Activated CD4-positive, alpha-beta T cell treated with anti-CD3 and anti-CD28 coated beads for 48 hours (primary cell): Measurements from ENCODE around the gene CFI.

Experiments used
- DNase-seq: peaks from one replicate; pipeline ENCODE4 v3.0.0-alpha.2; 2020

CFI gene

GRCh38 chr4:109801895-109802319, at the start of gene CFI:
TSS of gene CFI (minus strand) at chr4:109801999. CDS start at chr4:109801971, 28 bp downstream.
- no peak for DNase-seq

- no peak for DNase-seq
Observed at GRCh38 chr4:109850601-109851000, 48.8 kb upstream of the CFI start.

- DNase-seq, result no peak
Observed at GRCh38 chr4:109848501-109848900, 46.7 kb upstream of the CFI start.

GRCh38 chr4:109847896-109848442, 46.2 kb upstream of the CFI start, which contains the start of gene LRIT3:
TSS of gene LRIT3 (plus strand) at chr4:109848107. CDS start at chr4:109848202, 95 bp downstream.
- DNase-seq, result no peak

GRCh38 chr4:109846395-109847098, 44.7 kb upstream of the CFI start:
- DNase-seq, result no peak

GRCh38 chr4:109836985-109837384, 35.2 kb upstream of the CFI start:
- DNase-seq, result no peak

- no peak for DNase-seq
Observed at GRCh38 chr4:109833756-109834155, 32.0 kb upstream of the CFI start.

- no peak for DNase-seq
Observed at GRCh38 chr4:109827672-109828071, 25.9 kb upstream of the CFI start, which contains the start of gene RRH. TSS of gene RRH (plus strand) at chr4:109827972. CDS start at chr4:109828028, 56 bp downstream.

- DNase-seq, result no peak
Observed at GRCh38 chr4:109826719-109827118, 24.9 kb upstream of the CFI start.

GRCh38 chr4:109821185-109821584, 19.4 kb upstream of the CFI start:
- no peak for DNase-seq

GRCh38 chr4:109820563-109820962, 18.8 kb upstream of the CFI start:
- DNase-seq, result no peak

GRCh38 chr4:109818268-109818667, 16.5 kb upstream of the CFI start:
- DNase-seq, result no peak

GRCh38 chr4:109816894-109817293, 15.1 kb upstream of the CFI start:
- DNase-seq, result no peak

- DNase-seq, result peak; percentile 60
Observed at GRCh38 chr4:109816082-109816442, 14.3 kb upstream of the CFI start.

- DNase-seq, result peak; percentile 92
Observed at GRCh38 chr4:109815151-109816081, 13.6 kb upstream of the CFI start, which contains the start of gene GAR1. TSS of gene GAR1 (plus strand) at chr4:109815762. CDS start at chr4:109816165, 403 bp downstream.

- no peak for DNase-seq
Observed at GRCh38 chr4:109811707-109812106, 9.9 kb upstream of the CFI start.

- no peak for DNase-seq
Observed at GRCh38 chr4:109810552-109811387, 9.0 kb upstream of the CFI start.

GRCh38 chr4:109809655-109810054, 7.9 kb upstream of the CFI start:
- DNase-seq, result no peak

GRCh38 chr4:109803924-109804571, 2.2 kb upstream of the CFI start:
- DNase-seq, result peak; percentile 17

- DNase-seq, result no peak
Observed at GRCh38 chr4:109801099-109801789, 555 bp downstream of the CFI start.

- DNase-seq, result no peak
Observed at GRCh38 chr4:109798866-109799265, 2.9 kb downstream of the CFI start.
